PC-3 (cell line): ENCODE results near the gene SFXN3. TPM values are rescaled to one million over a fixed set of nuclear protein-coding genes. Genes with fewer than 3 reads are reported as not detected.

Experiments used
- ATAC-seq: fragments of 200-7000 bp; cut with Tn5 transposase; 2 replicates; pipeline ENCODE4 v1.9.1; 2020; ENCODE audit warnings: mild to moderate bottlenecking, moderate library complexity
- BruUV-seq: library from RNA; stranded (reverse); fragments of 400-500 nt; replicated peaks from 2 replicates; lab custom pipeline; 2021; lab: Mats Ljungman, UMichigan
- CTCF ChIA-PET: fragments of 300-600 bp; sonication (Branson Sonifier 250); formaldehyde crosslinking; loops from one replicate; lab custom pipeline; 2022; ENCODE audit warnings: antibody characterized with exemption; lab: Charles Lee
- POLR2A ChIA-PET: fragments of 300-600 bp; sonication (Branson Sonifier 250); formaldehyde crosslinking; loops from one replicate; lab custom pipeline; 2022; ENCODE audit warnings: antibody characterized with exemption; ENCODE audit not compliant: unreplicated experiment; lab: Charles Lee
- DNase-seq: peaks from one replicate; pipeline ENCODE4 v3.0.0-alpha.2; 2015
- H2AFZ ChIP-seq: fragments of 300-600 bp; sonication (generic); 2 replicates; pipeline ENCODE4 v1.6.0; 2016; ENCODE audit warnings: antibody characterized with exemption, low read length
- H3F3A ChIP-seq: fragments of 300-600 bp; sonication (generic); one replicate; pipeline ENCODE4 v1.6.0; 2017; ENCODE audit warnings: antibody characterized with exemption, low read length, control low read depth, mild to moderate bottlenecking; ENCODE audit not compliant: unreplicated experiment
- H3K27ac ChIP-seq: fragments of 300-600 bp; sonication (generic); 2 replicates; pipeline ENCODE4 v1.5.1; 2016; ENCODE audit warnings: mild to moderate bottlenecking, low read length
- H3K27me3 ChIP-seq: fragments of 300-600 bp; sonication (generic); 2 replicates; pipeline ENCODE4 v1.6.1; 2016; ENCODE audit warnings: low read length, mixed read lengths
- H3K36me3 ChIP-seq: fragments of 300-600 bp; sonication (generic); 2 replicates; pipeline ENCODE4 v1.6.1; 2016; ENCODE audit warnings: low read depth, mixed run types, low read length, mixed read lengths
- H3K4me1 ChIP-seq: fragments of 300-600 bp; sonication (generic); 2 replicates; pipeline ENCODE4 v1.5.1; 2016; ENCODE audit warnings: low read length; ENCODE audit not compliant: insufficient read depth
- H3K4me2 ChIP-seq: fragments of 300-600 bp; sonication (generic); 2 replicates; pipeline ENCODE4 v1.6.0; 2016; ENCODE audit warnings: low read length
- H3K4me3 ChIP-seq: fragments of 300-600 bp; sonication (generic); 2 replicates; pipeline ENCODE4 v1.5.1; 2016; ENCODE audit warnings: mild to moderate bottlenecking, low read length, mixed read lengths
- H3K79me2 ChIP-seq: fragments of 300-600 bp; sonication (generic); 2 replicates; pipeline ENCODE4 v1.6.1; 2017; ENCODE audit warnings: low read length, mixed read lengths
- H3K9ac ChIP-seq: fragments of 300-600 bp; sonication (generic); 2 replicates; pipeline ENCODE4 v1.6.0; 2016; ENCODE audit warnings: mild to moderate bottlenecking, low read length
- H3K9me2 ChIP-seq: fragments of 300-600 bp; sonication (generic); replicated peaks from 2 replicates; pipeline ENCODE4 v1.6.1; 2016; ENCODE audit warnings: mixed run types, low read length, mixed read lengths
- H3K9me3 ChIP-seq: fragments of 300-600 bp; sonication (generic); 2 replicates; pipeline ENCODE4 v1.6.1; 2016; ENCODE audit warnings: low read length, mixed read lengths
- H4K20me1 ChIP-seq: fragments of 300-600 bp; sonication (generic); 2 replicates; pipeline ENCODE4 v1.6.1; 2016; ENCODE audit warnings: low read length, mixed read lengths
- CTCF ChIP-seq: fragments of 300-600 bp; sonication (generic); conservative IDR thresholded peaks from 2 replicates; pipeline ENCODE4 v1.5.1; 2017; ENCODE audit warnings: antibody characterized with exemption, low read depth, mild to moderate bottlenecking, low read length
- EZH2 ChIP-seq: fragments of 300-600 bp; sonication (generic); IDR thresholded peaks from one replicate; pipeline ENCODE4 v1.6.1; 2017; ENCODE audit warnings: antibody characterized with exemption, mild to moderate bottlenecking, low read length; ENCODE audit not compliant: unreplicated experiment
- EZH2phosphoT487 ChIP-seq: fragments of 300-600 bp; sonication (generic); IDR thresholded peaks from 2 replicates; pipeline ENCODE4 v1.6.1; 2018; ENCODE audit warnings: mild to moderate bottlenecking, antibody characterized with exemption, low read length, borderline replicate concordance
- intact Hi-C: fragments of 100-400 bp; cut with micrococcal nuclease; formaldehyde crosslinking; loops from 2 replicates; pipeline ENCODE4 v1.9.0; 2023
- total RNA-seq: library from RNA; depleted of rRNA; stranded (reverse); fragments of >200 nt; gene quantifications from 2 replicates; pipeline ENCODE4 v1.2.3, GENCODE V29; 2014

SFXN3 gene
- total RNA-seq, 1 experiment from 2014 or later: 46.7 TPM

- Histone ChIP-seq H3F3A (no peaks in the 10 kb centered on the region), H3K27ac (peak overlapping the region; percentile 80), H3K4me2 (peak overlapping the region; percentile 89), H3K9me2 (no peaks in the 10 kb centered on the region), H3K4me1 (peaks cover 36% of the 10 kb centered on the region), H3K36me3 (no peaks in the 10 kb centered on the region), H3K9me3 (no peaks in the 10 kb centered on the region), H3K9ac (peak overlapping the region; percentile 67), H3K79me2 (peaks cover 29% of the 10 kb centered on the region), H3K4me3 (peak overlapping the region; percentile 72), H3K27me3 (no peaks in the 10 kb centered on the region), H4K20me1 (no peaks in the 10 kb centered on the region), H2AFZ (peak overlapping the region; percentile 86)
- DNase-seq (no peak), ATAC-seq (no peak)
- intact Hi-C loops: loop anchor here (1.0 to 2.0 kb wide), 2 partner anchors 13 to 24 kb away; no protein-coding TSS in a partner anchor
- POLR2A ChIA-PET: no interaction called here
- CTCF ChIA-PET: interaction anchor here (1.2 kb wide), 1 partner anchor 16 kb away, joined by 5 read pairs; no protein-coding TSS in a partner anchor
- TF ChIP-seq EZH2 (no peak), EZH2phosphoT487 (no peak), CTCF (no peak)
- no TSS peak for BruUV-seq
These were observed 34.6 kb downstream of the SFXN3 start for GRCh38 chr10:101065481-101066145.

DNA sequence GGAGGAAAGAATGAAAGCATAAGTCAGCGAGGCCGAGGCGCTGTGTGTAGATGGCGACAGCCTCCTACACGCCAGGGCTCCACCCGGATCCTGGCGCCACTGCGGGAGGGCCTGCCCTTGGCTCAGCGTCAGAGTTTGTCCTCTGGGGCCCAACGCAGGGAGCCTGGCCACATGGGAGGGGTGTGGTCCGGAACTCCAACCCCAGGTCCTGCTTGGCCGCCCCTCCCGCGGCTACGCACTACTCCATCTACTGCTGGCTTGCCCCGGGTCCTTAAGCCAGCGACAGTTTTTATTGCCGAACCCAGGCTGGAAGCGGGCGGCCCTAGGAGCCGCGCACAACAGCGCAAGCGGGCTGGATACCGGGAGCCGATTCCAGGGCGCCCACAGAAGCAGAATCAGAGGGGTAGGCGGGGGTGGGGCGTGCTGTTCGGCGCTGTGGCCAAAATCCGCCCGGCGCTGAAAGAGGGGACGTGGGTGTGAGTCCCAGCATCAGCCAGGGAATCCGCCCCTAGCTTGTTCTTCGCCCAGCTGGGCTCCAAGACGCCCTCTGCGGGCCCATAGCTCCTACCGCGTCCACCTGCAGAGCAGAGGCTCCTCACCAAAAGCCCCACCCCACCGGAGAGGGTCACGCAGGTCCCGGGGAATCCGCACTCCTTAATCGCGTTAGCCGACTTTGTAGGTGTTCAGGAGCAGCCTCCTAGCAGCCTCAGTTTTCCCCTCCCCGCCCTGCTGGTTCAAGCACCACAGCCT, 35.3 kb downstream of the SFXN3 start:
- CTCF ChIA-PET: interaction anchor here (0.5 to 1.3 kb wide), 6 partner anchors 14 to 1049 kb away, joined by 3 to 6 read pairs (median 5); no protein-coding TSS in a partner anchor
- intact Hi-C loops: loop anchor here (1.0 to 2.0 kb wide), 2 partner anchors 14 to 25 kb away; no protein-coding TSS in a partner anchor
- ATAC-seq (peak; percentile 53), DNase-seq (peak; percentile 80)
- H3F3A ChIP-seq: no peaks in the 10 kb centered on the region
- no peaks in the 10 kb centered on the region for H4K20me1 ChIP-seq
- peaks cover 34% of the 10 kb centered on the region for H3K4me1 ChIP-seq
- peak overlapping the region; percentile 89 for H3K4me2 ChIP-seq
- no TSS peak for BruUV-seq
- POLR2A ChIA-PET: interaction anchor here (0.5 to 0.6 kb wide), 2 partner anchors 24 to 531 kb away, joined by 8 to 9 read pairs; partner anchors contain the start of gene HIF1AN
- peaks cover 27% of the 10 kb centered on the region for H3K79me2 ChIP-seq
- TF ChIP-seq EZH2phosphoT487: no peak
- peak; percentile 58 for TF ChIP-seq CTCF
- no peak for TF ChIP-seq EZH2
- H3K4me3 ChIP-seq: peak overlapping the region; percentile 72
- H3K36me3 ChIP-seq: no peaks in the 10 kb centered on the region
- no peaks in the 10 kb centered on the region for H3K9me2 ChIP-seq
- no peaks in the 10 kb centered on the region for H3K9me3 ChIP-seq
- H3K27me3 ChIP-seq: no peaks in the 10 kb centered on the region
- peak overlapping the region; percentile 80 for H3K27ac ChIP-seq
- H3K9ac ChIP-seq: peak overlapping the region; percentile 67
- peak overlapping the region; percentile 86 for H2AFZ ChIP-seq
